ENCODE measurements around the gene PRPH2. TPM values are rescaled to one million over a fixed set of nuclear protein-coding genes. Genes with fewer than 3 reads are reported as not detected.
A peak's percentile ranks its signal among the peaks of the same experiment; 100 is the strongest.
"Not testable (repeated sequence)": the region's sequence is repeated elsewhere in the genome, so short reads cannot be mapped to it uniquely, and the experiment has no call there.

Gene PRPH2
- total RNA-seq, 1 donor: 0.27 TPM

- no peak for DNase-seq (ENCODE audit: low read depth in 2 of 3, low spot score in 2 of 3)
These were observed 18.0 kb downstream of the PRPH2 start for GRCh38 chr6:42704251-42704936.

GRCh38 chr6:42702786-42703185 is 19.6 kb downstream of the PRPH2 start:
- DNase-seq (ENCODE audit: low read depth in 2 of 3, low spot score in 2 of 3): not testable (repeated sequence)

GRCh38 chr6:42702200-42702599 is 20.2 kb downstream of the PRPH2 start:
- DNase-seq (ENCODE audit: low read depth in 2 of 3, low spot score in 2 of 3): no peak

GRCh38 chr6:42698217-42698616 is 24.2 kb downstream of the PRPH2 start:
- DNase-seq (ENCODE audit: low read depth in 2 of 3, low spot score in 2 of 3): no peak

- no peak for DNase-seq (ENCODE audit: low read depth in 2 of 3, low spot score in 2 of 3)
These were observed 25.1 kb downstream of the PRPH2 start for GRCh38 chr6:42697268-42697655.

- no peak for DNase-seq (ENCODE audit: low read depth in 2 of 3, low spot score in 2 of 3)
These were observed 25.7 kb downstream of the PRPH2 start for GRCh38 chr6:42696526-42697267.

- no peak for DNase-seq (ENCODE audit: low read depth in 2 of 3, low spot score in 2 of 3)
These were observed 27.8 kb downstream of the PRPH2 start for GRCh38 chr6:42694586-42694985.

GRCh38 chr6:42693725-42694323 is 28.6 kb downstream of the PRPH2 start:
- DNase-seq (ENCODE audit: low read depth in 2 of 3, low spot score in 2 of 3): peak in 1 of 3 donors; percentile 9

GRCh38 chr6:42692137-42692911 is 30.1 kb downstream of the PRPH2 start:
- DNase-seq (ENCODE audit: low read depth in 2 of 3, low spot score in 2 of 3): no peak

- DNase-seq (ENCODE audit: low read depth in 2 of 3, low spot score in 2 of 3): no peak
These were observed 31.5 kb downstream of the PRPH2 start for GRCh38 chr6:42690872-42691271.

GRCh38 chr6:42690151-42690702 is 32.2 kb downstream of the PRPH2 start:
- DNase-seq (ENCODE audit: low read depth in 2 of 3, low spot score in 2 of 3): no peak

- DNase-seq (ENCODE audit: low read depth in 2 of 3, low spot score in 2 of 3): no peak
These were observed 33.0 kb downstream of the PRPH2 start for GRCh38 chr6:42689371-42689770.

GRCh38 chr6:42688281-42688680 is 34.1 kb downstream of the PRPH2 start:
- DNase-seq (ENCODE audit: low read depth in 2 of 3, low spot score in 2 of 3): no peak

GRCh38 chr6:42679358-42679757 is 43.0 kb downstream of the PRPH2 start:
- no peak for DNase-seq (ENCODE audit: low read depth in 2 of 3, low spot score in 2 of 3)

GRCh38 chr6:42674780-42675179 is 47.6 kb downstream of the PRPH2 start:
- DNase-seq (ENCODE audit: low read depth in 2 of 3, low spot score in 2 of 3): no peak

- not testable (repeated sequence) for DNase-seq (ENCODE audit: low read depth in 2 of 3, low spot score in 2 of 3)
These were observed 48.0 kb downstream of the PRPH2 start for GRCh38 chr6:42674368-42674767.

GRCh38 chr6:42664718-42665117 is 57.7 kb downstream of the PRPH2 start:
- DNase-seq (ENCODE audit: low read depth in 2 of 3, low spot score in 2 of 3): no peak

GRCh38 chr6:42661540-42662153 is 60.8 kb downstream of the PRPH2 start:
- peak; percentile 66 to 91 (median 72) for DNase-seq (ENCODE audit: low read depth in 2 of 3, low spot score in 2 of 3)

GRCh38 chr6:42659806-42660205 is 62.6 kb downstream of the PRPH2 start:
- no peak for DNase-seq (ENCODE audit: low read depth in 2 of 3, low spot score in 2 of 3)

- DNase-seq (ENCODE audit: low read depth in 2 of 3, low spot score in 2 of 3): no peak
These were observed 68.5 kb downstream of the PRPH2 start for GRCh38 chr6:42653851-42654250.

All from hematopoietic multipotent progenitor cell (in vitro differentiated cells).